ENCODE results near the gene HDGFL3.

Gene HDGFL3

GRCh38 chr15:83123529-83123928 is 84.1 kb downstream of the HDGFL3 start (continued):
- TF ChIP-seq KLF1 (tag by site-specific recombination; IDR thresholded peaks at IDR 0.05) (no peak), HOXC10 (CRISPR knock-in tag; IDR thresholded peaks at IDR 0.05) (no peak)

GRCh38 chr15:83119968-83120581 is 87.5 kb downstream of the HDGFL3 start:
- Histone ChIP-seq H3K9me3 (ENCODE audit: control insufficient read depth, insufficient read depth, low read depth, low read length) (no peaks in the 10 kb centered on the region), H3K27ac (ENCODE audit: extremely low read depth, low read depth, low read length) (no peak overlapping the region), H3K36me3 (ENCODE audit: control insufficient read depth in 2 of 2, insufficient read depth in 1 of 2, low read length in 2 of 2) (no peaks in the 10 kb centered on the region; a peak in 1 of 3 replicates), H3K4me1 (ENCODE audit: control insufficient read depth, insufficient read depth, low read length) (no peaks in the 10 kb centered on the region), H3K4me3 (ENCODE audit: low read depth, low read length) (no peak overlapping the region)
- TF ChIP-seq ZNF692 (tag by site-specific recombination; IDR thresholded peaks at IDR 0.05) (no peak), ZNF26 (tag by site-specific recombination; IDR thresholded peaks at IDR 0.05) (no peak), ZNF48 (tag by site-specific recombination; IDR thresholded peaks at IDR 0.05) (no peak), ZNF366 (tag by site-specific recombination; conservative IDR thresholded peaks at IDR 0.05) (no peak), BCL6B (tag by site-specific recombination; IDR thresholded peaks at IDR 0.05) (no peak), ZNF404 (tag by site-specific recombination; IDR thresholded peaks at IDR 0.05) (no peak), ZNF426 (tag by site-specific recombination; IDR thresholded peaks at IDR 0.05) (no peak), PATZ1 (tag by site-specific recombination; IDR thresholded peaks at IDR 0.05) (no peak), GFI1B (tag by site-specific recombination; IDR thresholded peaks at IDR 0.05) (no peak), ZNF626 (tag by site-specific recombination; IDR thresholded peaks at IDR 0.05) (no peak), ZBTB7A (tag by site-specific recombination; IDR thresholded peaks at IDR 0.05; ENCODE audit: low read depth) (no peak), KLF16 (tag by site-specific recombination; IDR thresholded peaks at IDR 0.05) (no peak)
- POLR2A ChIA-PET: interaction anchor here (0.9 kb wide), 1 partner anchor 7 kb away, joined by 3 read pairs; no protein-coding TSS in a partner anchor
- CTCF ChIA-PET: interaction anchor here (0.7 kb wide), 1 partner anchor 107 kb away, joined by 9 read pairs; no protein-coding TSS in a partner anchor

- no peak overlapping the region for H3K27ac ChIP-seq (ENCODE audit: extremely low read depth, low read depth, low read length)
- H3K36me3 ChIP-seq (ENCODE audit: control insufficient read depth in 2 of 2, insufficient read depth in 1 of 2, low read length in 2 of 2): peaks cover 0 to 4% of the 10 kb centered on the region in 2 experiments; a peak in 2 of 3 replicates
- H3K9me3 ChIP-seq (ENCODE audit: control insufficient read depth, insufficient read depth, low read depth, low read length): no peaks in the 10 kb centered on the region
- no peaks in the 10 kb centered on the region for H3K4me1 ChIP-seq (ENCODE audit: control insufficient read depth, insufficient read depth, low read length)
- no peak overlapping the region for H3K4me3 ChIP-seq (ENCODE audit: low read depth, low read length)
- ChIA-PET POLR2A (no interaction called here), CTCF (no interaction called here)
- TF ChIP-seq ZNF169 (tag by site-specific recombination; IDR thresholded peaks at IDR 0.05) (no peak), KLF9 (tag by site-specific recombination; IDR thresholded peaks at IDR 0.05; ENCODE audit: low read depth) (no peak), ZBTB20 (tag by site-specific recombination; IDR thresholded peaks at IDR 0.05) (no peak), BCL6B (tag by site-specific recombination; IDR thresholded peaks at IDR 0.05) (no peak), ZNF202 (tag by site-specific recombination; IDR thresholded peaks at IDR 0.05; ENCODE audit: borderline replicate concordance) (no peak), INSM2 (tag by site-specific recombination; IDR thresholded peaks at IDR 0.05) (no peak), ZNF513 (tag by site-specific recombination; IDR thresholded peaks at IDR 0.05) (no peak), ZNF174 (tag by site-specific recombination; IDR thresholded peaks at IDR 0.05) (no peak)
Measured at GRCh38 chr15:83118968-83119367, 88.7 kb downstream of the HDGFL3 start.
